Upper lobe of right lung (tissue), 1 donor: Measurements from ENCODE around the gene ARL6IP4. TPM values are rescaled to one million over a fixed set of nuclear protein-coding genes. Genes with fewer than 3 reads are reported as not detected.

Experiments
- ATAC-seq: fragments of 200-7000 bp; cut with Tn5 transposase; one replicate; pipeline ENCODE4 v1.9.1; 2020; ENCODE audit warnings: mild to moderate bottlenecking, moderate library complexity
- DNase-seq: peaks from one replicate; pipeline ENCODE4 v3.0.0-alpha.2; 2020
- H3K27ac ChIP-seq: fragments of 200-600 bp; one replicate; pipeline ENCODE4 v1.8.0; 2022
- H3K27me3 ChIP-seq: fragments of 200-600 bp; one replicate; pipeline ENCODE4 v1.8.0; 2022; ENCODE audit warnings: mild to moderate bottlenecking
- H3K36me3 ChIP-seq: fragments of 200-600 bp; one replicate; pipeline ENCODE4 v1.8.0; 2022
- H3K4me1 ChIP-seq: fragments of 200-600 bp; one replicate; pipeline ENCODE4 v1.8.0; 2022
- H3K4me3 ChIP-seq: fragments of 200-600 bp; one replicate; pipeline ENCODE4 v1.8.0; 2022; ENCODE audit warnings: mild to moderate bottlenecking
- H3K9me3 ChIP-seq: fragments of 200-600 bp; one replicate; pipeline ENCODE4 v1.8.0; 2022
- intact Hi-C: fragments of 100-400 bp; cut with DNase I; formaldehyde crosslinking; loops from one replicate; pipeline ENCODE4 v1.11.0; 2022
- total RNA-seq: library from RNA; stranded (reverse); fragmentation: NEBNext Ultra II Directional; extraction: Animal tissue kit (Norgen Biotek cat#: 25700); gene quantifications from one replicate; pipeline ENCODE4 v1.2.1, GENCODE V29; 2021
- TF ChIP-seq, protein P1 (sequence below): fragments of 200-600 bp; IDR thresholded peaks from one replicate; pipeline ENCODE4 v1.8.0; 2022; ENCODE audit warnings: antibody characterized with exemption
- donor health status: DM: no; HTN: yes; CAD: no; lungs with severe emphysema.

Gene ARL6IP4
- total RNA-seq, 1 donor from 2014 or later, result 124 TPM

DNA sequence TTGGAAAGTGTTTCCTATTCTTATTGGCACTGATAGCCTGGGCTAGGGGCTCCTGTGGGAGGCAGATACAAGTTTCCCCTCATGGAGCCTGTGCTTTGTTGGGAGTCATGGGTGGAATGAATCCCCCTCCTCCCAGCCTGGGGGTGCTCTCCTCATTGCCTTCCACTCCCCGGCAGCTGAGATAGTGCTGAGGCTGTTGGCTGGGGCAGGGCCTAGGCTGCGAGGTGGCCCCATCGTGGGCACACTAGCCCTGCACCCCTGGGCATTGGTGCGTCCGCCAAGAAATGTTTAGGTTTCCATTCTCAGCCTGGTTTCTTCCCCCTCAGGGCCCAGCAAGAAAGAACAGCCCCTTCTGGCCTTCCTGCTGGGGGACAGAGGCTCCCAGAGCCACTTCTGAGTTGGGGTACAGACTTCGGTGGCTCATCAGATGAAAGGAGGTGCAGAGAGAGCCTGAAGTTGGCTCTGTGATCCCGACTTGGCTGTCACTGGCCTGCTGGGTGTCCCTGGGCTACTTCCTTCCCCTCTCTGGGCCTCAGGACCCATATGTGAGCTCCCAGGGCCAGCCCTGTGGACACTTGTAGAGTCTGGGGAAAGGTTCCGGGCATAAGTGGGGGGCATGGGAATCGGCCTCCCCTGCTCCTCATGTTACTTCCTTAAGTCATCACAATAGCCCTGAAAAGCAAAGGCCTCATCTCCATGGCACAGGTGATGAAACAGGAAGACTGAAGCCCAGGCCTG, 2.7 kb upstream of the ARL6IP4 start:
- Histone ChIP-seq H3K27ac (no peak overlapping the region), H3K4me1 (peaks cover 51% of the 10 kb centered on the region), H3K4me3 (no peak overlapping the region), H3K9me3 (no peaks in the 10 kb centered on the region), H3K36me3 (no peaks in the 10 kb centered on the region), H3K27me3 (no peaks in the 10 kb centered on the region)
- intact Hi-C loops, result no loop called here
- TF ChIP-seq, protein P1, sequence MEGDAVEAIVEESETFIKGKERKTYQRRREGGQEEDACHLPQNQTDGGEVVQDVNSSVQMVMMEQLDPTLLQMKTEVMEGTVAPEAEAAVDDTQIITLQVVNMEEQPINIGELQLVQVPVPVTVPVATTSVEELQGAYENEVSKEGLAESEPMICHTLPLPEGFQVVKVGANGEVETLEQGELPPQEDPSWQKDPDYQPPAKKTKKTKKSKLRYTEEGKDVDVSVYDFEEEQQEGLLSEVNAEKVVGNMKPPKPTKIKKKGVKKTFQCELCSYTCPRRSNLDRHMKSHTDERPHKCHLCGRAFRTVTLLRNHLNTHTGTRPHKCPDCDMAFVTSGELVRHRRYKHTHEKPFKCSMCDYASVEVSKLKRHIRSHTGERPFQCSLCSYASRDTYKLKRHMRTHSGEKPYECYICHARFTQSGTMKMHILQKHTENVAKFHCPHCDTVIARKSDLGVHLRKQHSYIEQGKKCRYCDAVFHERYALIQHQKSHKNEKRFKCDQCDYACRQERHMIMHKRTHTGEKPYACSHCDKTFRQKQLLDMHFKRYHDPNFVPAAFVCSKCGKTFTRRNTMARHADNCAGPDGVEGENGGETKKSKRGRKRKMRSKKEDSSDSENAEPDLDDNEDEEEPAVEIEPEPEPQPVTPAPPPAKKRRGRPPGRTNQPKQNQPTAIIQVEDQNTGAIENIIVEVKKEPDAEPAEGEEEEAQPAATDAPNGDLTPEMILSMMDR, result no peak
- no peak for ATAC-seq
- no peak for DNase-seq

DNA sequence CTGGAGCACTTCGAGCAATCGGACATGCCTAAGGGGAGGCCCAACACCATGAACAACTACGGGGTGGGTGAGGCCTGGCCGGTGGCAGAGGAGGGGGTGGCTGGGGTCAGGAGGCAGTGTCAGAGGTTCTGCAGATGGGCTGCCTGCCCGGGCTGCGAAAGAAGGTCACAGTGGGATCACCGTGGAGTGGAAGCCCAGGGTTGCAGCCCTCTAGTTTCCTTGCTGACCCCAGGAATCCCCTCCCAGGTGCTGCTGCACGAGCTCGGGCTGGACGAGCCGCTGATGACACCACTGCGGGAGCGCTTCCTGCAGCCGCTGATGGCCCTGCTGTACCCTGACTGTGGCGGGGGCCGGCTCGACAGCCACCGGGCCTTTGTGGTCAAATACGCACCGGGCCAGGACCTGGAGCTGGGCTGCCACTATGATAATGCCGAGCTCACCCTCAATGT, 1.9 kb upstream of the ARL6IP4 start:
- Histone ChIP-seq H3K36me3 (peaks cover 5% of the 10 kb centered on the region), H3K27ac (no peak overlapping the region), H3K4me1 (peaks cover 57% of the 10 kb centered on the region), H3K27me3 (no peaks in the 10 kb centered on the region), H3K4me3 (no peak overlapping the region), H3K9me3 (no peaks in the 10 kb centered on the region)
- TF ChIP-seq, protein P1, result no peak
- ATAC-seq (no peak), DNase-seq (peak; percentile 63)
- intact Hi-C loops, result no loop called here

- no peak for ATAC-seq
- Histone ChIP-seq H3K9me3 (no peaks in the 10 kb centered on the region), H3K27me3 (no peaks in the 10 kb centered on the region), H3K27ac (peak overlapping the region; percentile 90), H3K36me3 (peaks cover 5% of the 10 kb centered on the region), H3K4me3 (peak overlapping the region; percentile 98), H3K4me1 (peaks cover 63% of the 10 kb centered on the region)
- DNase-seq, result peak; percentile 56
- TF ChIP-seq, protein P1, result no peak
- intact Hi-C loops, result no loop called here
Observed at GRCh38 chr12:122979001-122979907, 1.2 kb upstream of the ARL6IP4 start.

GRCh38 chr12:122979908-122980182, 636 bp upstream of the ARL6IP4 start:
- Histone ChIP-seq H3K27ac (peak overlapping the region; percentile 90), H3K27me3 (no peaks in the 10 kb centered on the region)
- intact Hi-C loops, result no loop called here

GRCh38 chr12:122981036-122981471, 573 bp downstream of the ARL6IP4 start:
- peak overlapping the region; percentile 90 for H3K27ac ChIP-seq
- peak overlapping the region; percentile 98 for H3K4me3 ChIP-seq
- no peaks in the 10 kb centered on the region for H3K27me3 ChIP-seq
- ATAC-seq (no peak), DNase-seq (no peak)
- peaks cover 68% of the 10 kb centered on the region for H3K4me1 ChIP-seq
- TF ChIP-seq, protein P1, result no peak
- intact Hi-C loops, result no loop called here
- H3K36me3 ChIP-seq, result peaks cover 5% of the 10 kb centered on the region
- H3K9me3 ChIP-seq, result no peaks in the 10 kb centered on the region

More at GRCh38 chr12:122979908-122980182, 636 bp upstream of the ARL6IP4 start:
- ATAC-seq (no peak), DNase-seq (no peak)
- Histone ChIP-seq H3K9me3 (no peaks in the 10 kb centered on the region), H3K36me3 (peaks cover 5% of the 10 kb centered on the region), H3K4me1 (peaks cover 68% of the 10 kb centered on the region), H3K4me3 (peak overlapping the region; percentile 98)
- TF ChIP-seq, protein P1, result no peak
